GM13977 (cell line): Measurements from ENCODE around the gene ARL5C.
"Not testable (repeated sequence)": the region's sequence is repeated elsewhere in the genome, so short reads cannot be mapped to it uniquely, and the experiment has no call there.

Experiments
- DNase-seq: peaks from one replicate; pipeline ENCODE4 v3.0.0; 2012; ENCODE audit warnings: low spot score
- CTCF ChIP-seq: IDR thresholded peaks from 2 replicates; pipeline ENCODE4 v1.5.1; 2012; ENCODE audit warnings: mild to moderate bottlenecking, control low read depth; ENCODE audit not compliant: insufficient read depth; ENCODE audit errors: extremely low read depth, missing control alignments
- in situ Hi-C: fragments of 300-500 bp; cut with MboI; formaldehyde crosslinking; loops from one replicate; pipeline ENCODE4 v1.12.0; 2022; ENCODE audit warnings: low sequenced_read_pairs, low pct_unique_long_range_greater_than_20kb, mixed read lengths, inconsistent platforms; ENCODE audit not compliant: unreplicated experiment

The ARL5C gene

GRCh38 chr17:39138431-39139160, 27.4 kb downstream of the ARL5C start:
- no peak for TF ChIP-seq CTCF
- no peak for DNase-seq

GRCh38 chr17:39134878-39135277, 31.1 kb downstream of the ARL5C start:
- no peak for TF ChIP-seq CTCF
- in situ Hi-C loops, result no loop called here

More at GRCh38 chr17:39138431-39139160, 27.4 kb downstream of the ARL5C start:
- in situ Hi-C loops, result no loop called here

DNA sequence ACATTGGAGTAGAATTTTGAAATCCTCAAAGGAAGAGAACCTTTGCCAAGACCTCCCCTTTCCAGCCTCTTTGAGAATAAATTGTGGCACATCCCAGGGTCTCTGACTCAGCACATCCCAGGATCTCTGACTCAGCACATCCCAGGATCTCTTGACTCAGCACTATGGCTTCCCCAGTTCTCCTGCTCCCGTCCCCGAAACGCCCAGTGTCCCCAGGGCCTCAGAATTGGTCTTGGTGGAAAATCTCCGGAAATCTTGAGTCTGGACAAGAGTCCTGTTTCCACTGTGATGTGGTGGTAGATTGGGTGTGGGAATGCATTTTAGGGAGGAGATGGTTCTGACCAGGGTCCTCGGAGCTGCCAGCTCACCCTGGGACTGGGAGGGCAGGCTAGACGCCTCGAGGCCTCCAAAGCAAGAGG, 33.8 kb downstream of the ARL5C start:
- DNase-seq, result no peak

More at GRCh38 chr17:39134878-39135277, 31.1 kb downstream of the ARL5C start:
- no peak for DNase-seq

DNA sequence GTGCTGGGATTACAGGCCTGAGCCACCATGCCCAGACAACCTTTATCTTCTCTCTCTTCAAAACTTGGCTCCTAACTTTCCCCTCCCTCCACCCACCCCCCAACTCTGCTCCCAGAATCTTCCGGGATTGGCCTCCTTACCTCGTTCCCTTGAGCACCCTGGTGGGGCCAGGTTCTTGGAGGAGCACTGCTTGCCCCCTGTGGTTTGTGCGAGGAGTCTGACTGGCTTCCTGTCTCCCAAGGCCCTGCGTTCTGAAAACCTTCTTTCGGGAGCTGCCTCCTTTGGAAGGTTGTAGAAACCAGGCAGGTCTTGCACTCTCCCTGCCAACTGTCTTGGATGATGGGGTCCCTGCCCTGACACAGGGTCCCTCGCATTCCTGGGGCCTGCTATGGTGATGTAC, 34.3 kb downstream of the ARL5C start:
- TF ChIP-seq CTCF, result no peak
- no peak for DNase-seq
- in situ Hi-C loops, result no loop called here

More for the DNA sequence above, 33.8 kb downstream of the ARL5C start:
- in situ Hi-C loops, result no loop called here
- TF ChIP-seq CTCF, result no peak

GRCh38 chr17:39130205-39130604, 35.8 kb downstream of the ARL5C start:
- in situ Hi-C loops, result no loop called here
- DNase-seq, result no peak
- no peak for TF ChIP-seq CTCF

DNA sequence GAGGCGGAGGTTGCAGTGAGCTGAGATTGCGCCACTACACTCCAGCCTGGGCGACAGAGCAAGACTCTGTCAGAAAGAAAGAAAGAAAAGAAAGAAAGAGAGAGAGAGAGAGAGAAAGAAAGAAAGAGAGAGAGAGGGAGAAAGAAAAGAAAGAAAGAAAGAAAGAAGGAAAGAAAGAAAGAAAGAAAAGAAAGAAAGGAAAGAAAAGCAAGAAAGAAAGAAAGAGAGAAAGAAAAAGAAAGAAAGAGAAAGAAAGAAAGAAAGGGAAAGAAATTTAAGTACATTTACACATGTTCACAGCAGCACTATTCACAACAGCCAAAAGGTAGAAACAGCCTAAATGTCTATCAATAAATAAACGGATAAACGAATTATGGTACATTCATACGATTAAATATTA, 36.4 kb downstream of the ARL5C start:
- in situ Hi-C loops, result not testable (repeated sequence)

DNA sequence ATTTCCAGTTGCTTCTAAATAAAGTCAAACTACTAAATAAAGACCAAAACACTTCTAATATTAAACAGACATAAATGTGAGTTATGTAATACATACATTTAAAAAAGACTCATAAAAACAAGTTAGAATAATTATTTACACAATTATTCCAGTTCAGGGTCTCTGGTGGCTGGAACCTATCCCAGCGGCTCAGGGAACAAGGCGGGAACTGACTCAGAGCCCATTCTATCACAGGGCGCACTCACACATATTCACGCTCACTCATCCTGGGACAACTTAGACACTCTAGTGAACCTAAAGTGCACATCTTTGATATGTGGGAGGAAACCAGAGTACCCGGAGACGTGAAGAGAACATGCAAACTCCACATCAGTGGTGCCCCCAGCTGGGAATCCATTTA, 39.5 kb downstream of the ARL5C start:
- no peak for TF ChIP-seq CTCF
- no peak for DNase-seq
- in situ Hi-C loops, result no loop called here

More for the DNA sequence above, 36.4 kb downstream of the ARL5C start:
- not testable (repeated sequence) for DNase-seq
